ENCODE data around the gene PPP3R1.

The PPP3R1 gene

DNA sequence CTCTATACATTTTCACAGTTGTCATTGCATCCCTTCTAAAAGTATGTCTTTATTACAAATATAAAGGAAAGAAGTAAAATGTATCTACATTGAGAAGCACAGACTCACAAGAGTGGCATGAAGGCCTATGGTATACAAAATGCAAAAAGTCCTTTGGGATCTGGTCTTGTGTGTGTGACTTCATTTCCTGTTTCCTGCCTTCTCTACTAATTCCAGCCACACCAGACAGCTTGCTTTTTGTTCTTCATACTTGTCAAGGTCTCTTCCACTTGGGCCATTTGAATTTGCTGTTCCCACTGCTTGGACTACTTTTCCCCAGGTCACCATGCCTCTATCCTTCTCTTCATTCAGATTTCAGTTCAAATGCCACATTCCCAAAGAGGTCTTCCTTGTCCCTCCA is 101.3 kb downstream of the PPP3R1 start:
- DNase-seq (ENCODE audit: low read depth in 2 of 2): no peak

DNA sequence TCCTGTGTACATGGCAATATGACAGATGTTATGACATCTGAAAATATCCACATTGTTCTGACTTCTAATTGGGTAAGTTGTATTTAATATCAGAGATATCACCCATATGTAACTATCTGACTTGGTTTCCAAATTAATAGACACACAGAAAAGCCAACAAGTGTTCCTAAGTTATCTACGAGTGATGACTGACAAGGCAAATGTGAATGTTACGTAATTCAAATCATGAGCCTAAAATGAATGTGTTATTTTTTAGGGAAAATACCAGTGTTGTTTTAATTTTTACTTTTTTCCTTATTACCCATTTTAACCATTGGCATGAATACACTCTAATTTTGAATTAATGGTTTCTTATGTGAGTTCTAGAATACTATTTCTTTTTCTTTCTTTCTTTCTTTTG is 110.5 kb downstream of the PPP3R1 start:
- no peak for DNase-seq (ENCODE audit: low read depth in 2 of 2)

GRCh38 chr2:68135448-68136320 is 116.6 kb downstream of the PPP3R1 start:
- no peak for DNase-seq (ENCODE audit: low read depth in 2 of 2)

GRCh38 chr2:68134554-68134953 is 117.8 kb downstream of the PPP3R1 start:
- no peak for DNase-seq (ENCODE audit: low read depth in 2 of 2)

- DNase-seq (ENCODE audit: low read depth in 2 of 2): no peak
Observed at GRCh38 chr2:68134120-68134519, 118.2 kb downstream of the PPP3R1 start.

Measured in stimulated activated CD4-positive, alpha-beta T cell treated with anti-CD3 and anti-CD28 coated beads, Interleukin-4, amount 100 ng/mL, for 48 hours (primary cell).